NCI-H460 (cell line): ENCODE data around the gene NRF1. TPM values are rescaled to one million over a fixed set of nuclear protein-coding genes. Genes with fewer than 3 reads are reported as not detected.

Source experiments
- DNase-seq: peaks from one replicate; pipeline ENCODE4 v3.0.0-alpha.2; 2016; ENCODE audit warnings: low read depth; ENCODE audit errors: extremely low read depth
- total RNA-seq: library from RNA; depleted of rRNA; stranded (reverse); fragments of >200 nt; shearing (Covaris generic); gene quantifications from 2 replicates; pipeline ENCODE4 v1.2.3, GENCODE V29; 2014

Gene NRF1
- total RNA-seq, 1 experiment from 2014 or later = 14.8 TPM

GRCh38 chr7:129676017-129676897 lies 64.7 kb downstream of the NRF1 start:
- no peak for DNase-seq

- no peak for DNase-seq
These were observed 66.3 kb downstream of the NRF1 start for GRCh38 chr7:129677796-129678195.

GRCh38 chr7:129678606-129679005 lies 67.1 kb downstream of the NRF1 start:
- no peak for DNase-seq

GRCh38 chr7:129680400-129680799 lies 68.9 kb downstream of the NRF1 start:
- DNase-seq = no peak

GRCh38 chr7:129684777-129685176 lies 73.3 kb downstream of the NRF1 start:
- DNase-seq = no peak

- no peak for DNase-seq
These were observed 74.5 kb downstream of the NRF1 start for GRCh38 chr7:129686063-129686462.

GRCh38 chr7:129688503-129689222 lies 77.1 kb downstream of the NRF1 start:
- DNase-seq = no peak

- DNase-seq = no peak
These were observed 78.6 kb downstream of the NRF1 start for GRCh38 chr7:129689995-129690581.

- DNase-seq = no peak
These were observed 79.2 kb downstream of the NRF1 start for GRCh38 chr7:129690701-129691100.

GRCh38 chr7:129698516-129699418 lies 87.2 kb downstream of the NRF1 start:
- peak; percentile 50 for DNase-seq

- DNase-seq = no peak
These were observed 90.8 kb downstream of the NRF1 start for GRCh38 chr7:129702316-129702715.

GRCh38 chr7:129702761-129703338 lies 91.3 kb downstream of the NRF1 start:
- DNase-seq = no peak

GRCh38 chr7:129703751-129704150 lies 92.2 kb downstream of the NRF1 start:
- no peak for DNase-seq

GRCh38 chr7:129707910-129708499 lies 96.5 kb downstream of the NRF1 start:
- no peak for DNase-seq

GRCh38 chr7:129713544-129713943 lies 102.0 kb downstream of the NRF1 start:
- no peak for DNase-seq

- no peak for DNase-seq
These were observed 103.1 kb downstream of the NRF1 start for GRCh38 chr7:129714514-129715063.

- no peak for DNase-seq
These were observed 108.6 kb downstream of the NRF1 start for GRCh38 chr7:129719980-129720732.

GRCh38 chr7:129721068-129721467 lies 109.5 kb downstream of the NRF1 start:
- DNase-seq = no peak

GRCh38 chr7:129723679-129724078 lies 112.2 kb downstream of the NRF1 start:
- DNase-seq = no peak
